ENCODE results near the gene UCK1.

UCK1 gene

GRCh38 chr9:131487621-131488031 lies 43.4 kb downstream of the UCK1 start:
- no peaks in the 10 kb centered on the region for H3K9me3 ChIP-seq (ENCODE audit: insufficient read depth, low read length)
- H2AFZ ChIP-seq (ENCODE audit: low read depth, low read length): no peak overlapping the region
- TF ChIP-seq EZH2phosphoT487 (IDR thresholded peaks at IDR 0.05; ENCODE audit: low read depth): no peak
- TF ChIP-seq CTCF (IDR thresholded peaks at IDR 0.05; ENCODE audit: low read depth, low read length): no peak
- H4K20me1 ChIP-seq (ENCODE audit: insufficient read depth, low read length): no peaks in the 10 kb centered on the region
- no peak overlapping the region for H3K4me3 ChIP-seq (ENCODE audit: low read length)
- no peaks in the 10 kb centered on the region for H3K27me3 ChIP-seq (ENCODE audit: low read depth, low read length)
- H3K36me3 ChIP-seq (replicated peaks; ENCODE audit: low read depth, low read length): peaks cover 86% of the 10 kb centered on the region
- H3K4me1 ChIP-seq (ENCODE audit: low read length): no peaks in the 10 kb centered on the region
- H3K9ac ChIP-seq (ENCODE audit: low read length): no peak overlapping the region
- no peak overlapping the region for H3K27ac ChIP-seq (ENCODE audit: low read length)
- no peaks in the 10 kb centered on the region; the same call in 1 of the 2 replicates for H3K79me2 ChIP-seq (ENCODE audit: low read length)
- H3K4me2 ChIP-seq (ENCODE audit: low read length): no peak overlapping the region

GRCh38 chr9:131487001-131487400 lies 44.1 kb downstream of the UCK1 start:
- H4K20me1 ChIP-seq (ENCODE audit: insufficient read depth, low read length): no peaks in the 10 kb centered on the region
- no peak overlapping the region for H3K9ac ChIP-seq (ENCODE audit: low read length)
- H3K27ac ChIP-seq (ENCODE audit: low read length): no peak overlapping the region
- H3K4me3 ChIP-seq (ENCODE audit: low read length): no peak overlapping the region
- H3K79me2 ChIP-seq (ENCODE audit: low read length): no peaks in the 10 kb centered on the region; the same call in 1 of the 2 replicates
- no peaks in the 10 kb centered on the region for H3K9me3 ChIP-seq (ENCODE audit: insufficient read depth, low read length)
- no peaks in the 10 kb centered on the region for H3K27me3 ChIP-seq (ENCODE audit: low read depth, low read length)
- no peak overlapping the region for H3K4me2 ChIP-seq (ENCODE audit: low read length)
- H3K36me3 ChIP-seq (replicated peaks; ENCODE audit: low read depth, low read length): peaks cover 88% of the 10 kb centered on the region
- TF ChIP-seq EZH2phosphoT487 (IDR thresholded peaks at IDR 0.05; ENCODE audit: low read depth) (no peak), CTCF (IDR thresholded peaks at IDR 0.05; ENCODE audit: low read depth, low read length) (no peak)
- H2AFZ ChIP-seq (ENCODE audit: low read depth, low read length): no peak overlapping the region
- no peaks in the 10 kb centered on the region for H3K4me1 ChIP-seq (ENCODE audit: low read length)

DNA sequence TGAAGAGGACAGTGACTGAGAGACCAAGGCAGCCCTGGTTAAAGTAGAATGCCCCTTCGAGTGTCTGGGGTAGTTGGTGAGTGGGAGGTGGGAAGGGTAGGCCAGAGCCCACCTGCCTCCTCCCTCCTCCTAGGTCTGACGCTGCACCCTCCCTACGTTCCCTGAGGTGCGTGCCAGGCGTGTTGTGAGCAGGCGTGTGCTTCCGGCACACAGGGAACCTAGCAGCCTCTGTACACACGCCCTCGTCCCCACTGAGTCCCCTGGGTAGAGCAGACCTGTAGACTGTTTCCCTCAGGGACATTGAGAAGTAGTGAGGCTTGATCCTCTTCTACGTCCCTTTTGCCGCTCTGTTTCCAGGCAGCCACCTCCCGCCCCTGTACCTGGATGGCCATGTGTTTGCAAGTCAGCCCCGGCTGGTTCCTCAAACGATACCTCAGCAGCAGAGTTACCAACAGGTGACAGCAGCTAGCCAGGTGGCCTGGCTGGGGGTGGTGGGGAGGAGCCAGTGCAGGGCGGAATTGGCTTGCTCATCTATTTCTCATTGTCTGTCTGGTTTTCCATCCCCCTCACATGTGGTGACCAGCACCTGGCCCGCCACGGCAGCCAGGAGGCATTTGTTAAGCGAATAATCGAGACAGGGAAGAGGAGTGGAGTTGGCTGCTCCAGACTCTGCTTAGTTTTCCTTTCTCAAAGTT lies 45.2 kb downstream of the UCK1 start:
- H3K9me3 ChIP-seq (ENCODE audit: insufficient read depth, low read length): no peaks in the 10 kb centered on the region
- no peak for TF ChIP-seq EZH2phosphoT487 (IDR thresholded peaks at IDR 0.05; ENCODE audit: low read depth)
- TF ChIP-seq CTCF (IDR thresholded peaks at IDR 0.05; ENCODE audit: low read depth, low read length): no peak

DNA sequence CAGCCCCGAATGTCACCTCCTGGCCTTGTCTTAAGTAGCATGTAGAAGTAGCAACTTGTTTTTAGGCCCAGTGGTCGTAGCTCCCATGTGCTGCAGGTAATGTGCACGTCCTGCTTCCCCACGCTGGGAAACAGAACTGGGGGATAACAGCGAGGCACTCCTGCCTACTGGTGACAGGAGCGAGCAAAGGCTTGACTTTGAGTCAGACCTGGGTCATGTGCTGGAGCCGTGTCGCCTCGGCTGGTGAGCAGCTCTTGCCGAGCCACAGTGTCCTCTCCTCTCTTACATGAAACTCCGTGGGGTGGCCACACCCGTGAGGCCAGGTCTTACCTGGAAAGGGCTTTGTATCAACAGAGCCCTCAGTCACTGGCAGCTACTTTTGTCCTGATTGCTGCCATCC lies 45.9 kb downstream of the UCK1 start:
- no peaks in the 10 kb centered on the region for H4K20me1 ChIP-seq (ENCODE audit: insufficient read depth, low read length)
- H3K27ac ChIP-seq (ENCODE audit: low read length): no peak overlapping the region
- no peaks in the 10 kb centered on the region for H3K9me3 ChIP-seq (ENCODE audit: insufficient read depth, low read length)
- H3K9ac ChIP-seq (ENCODE audit: low read length): no peak overlapping the region
- no peaks in the 10 kb centered on the region for H3K4me1 ChIP-seq (ENCODE audit: low read length)
- TF ChIP-seq EZH2phosphoT487 (IDR thresholded peaks at IDR 0.05; ENCODE audit: low read depth) (no peak), CTCF (IDR thresholded peaks at IDR 0.05; ENCODE audit: low read depth, low read length) (no peak)
- no peaks in the 10 kb centered on the region for H3K27me3 ChIP-seq (ENCODE audit: low read depth, low read length)
- no peak overlapping the region for H3K4me3 ChIP-seq (ENCODE audit: low read length)
- H3K79me2 ChIP-seq (ENCODE audit: low read length): no peaks in the 10 kb centered on the region; the same call in 1 of the 2 replicates
- peaks cover 77% of the 10 kb centered on the region for H3K36me3 ChIP-seq (replicated peaks; ENCODE audit: low read depth, low read length)
- no peak overlapping the region for H2AFZ ChIP-seq (ENCODE audit: low read depth, low read length)
- no peak overlapping the region for H3K4me2 ChIP-seq (ENCODE audit: low read length)

More for the DNA sequence above, 45.2 kb downstream of the UCK1 start:
- Histone ChIP-seq H3K4me3 (ENCODE audit: low read length) (no peak overlapping the region), H3K9ac (ENCODE audit: low read length) (no peak overlapping the region), H3K27me3 (ENCODE audit: low read depth, low read length) (no peaks in the 10 kb centered on the region), H3K4me1 (ENCODE audit: low read length) (no peaks in the 10 kb centered on the region), H3K4me2 (ENCODE audit: low read length) (no peak overlapping the region), H3K36me3 (replicated peaks; ENCODE audit: low read depth, low read length) (peaks cover 78% of the 10 kb centered on the region), H2AFZ (ENCODE audit: low read depth, low read length) (no peak overlapping the region), H4K20me1 (ENCODE audit: insufficient read depth, low read length) (no peaks in the 10 kb centered on the region), H3K79me2 (ENCODE audit: low read length) (no peaks in the 10 kb centered on the region; the same call in 1 of the 2 replicates), H3K27ac (ENCODE audit: low read length) (no peak overlapping the region)

Measured in OCI-LY3 (cell line).